T-cell (primary cell): Measurements from ENCODE around the gene TUBE1. TPM values are rescaled to one million over a fixed set of nuclear protein-coding genes. Genes with fewer than 3 reads are reported as not detected.
"Not testable (repeated sequence)": the region's sequence is repeated elsewhere in the genome, so short reads cannot be mapped to it uniquely, and the experiment has no call there.

Experiments
- ATAC-seq, 4 experiments: fragments of 200-7000 bp in 3 of 4; fragments of 150-1000 bp in 1 of 4; cut with Tn5 transposase; replicated peaks in 1 of 4; 1 replicate in 3 of 4; 2 replicates in 1 of 4; pipeline ENCODE4 v1.10.0; 2021; ENCODE audit warnings: moderate library complexity in 3 of 4, mild to moderate bottlenecking in 2 of 4, moderate number of reproducible peaks in 1 of 4
- CTCF ChIA-PET, 2 donors: fragments of 300-600 bp; sonication (Branson Sonifier 250); formaldehyde crosslinking; loops; one replicate each; lab custom pipeline; 2022; ENCODE audit warnings: antibody characterized with exemption in 2 of 2; lab: Charles Lee
- POLR2A ChIA-PET, 2 donors: fragments of 300-600 bp; sonication (Branson Sonifier 250); formaldehyde crosslinking; loops; one replicate each; lab custom pipeline; 2022; ENCODE audit warnings: antibody characterized with exemption in 2 of 2; lab: Charles Lee
- DNase-seq, 35 experiments: peaks; one replicate each; pipeline versions ENCODE4 v3.0.0 to v3.0.0-alpha.2; 2013 to 2023
- H3K27ac ChIP-seq: one replicate; pipeline ENCODE4 v1.5.1; 2013; ENCODE audit warnings: low read length
- H3K27me3 ChIP-seq, 2 experiments: replicated peaks in 1 of 2; 1 replicate in 1 of 2; 2 replicates in 1 of 2; pipeline versions ENCODE4 v1.6.1 to v1.7.0; 2013; ENCODE audit warnings: low read length in 1 of 2, mixed read lengths in 1 of 2; ENCODE audit not compliant: control insufficient read depth in 2 of 2, insufficient read depth in 2 of 2; ENCODE audit errors: extremely low read depth in 1 of 2
- H3K36me3 ChIP-seq, 2 donors: 1 replicate in 1 of 2; 2 replicates in 1 of 2; pipeline versions ENCODE4 v1.6.1 to v1.7.0; 2013; ENCODE audit warnings: low read length in 1 of 2; ENCODE audit not compliant: control insufficient read depth in 2 of 2, insufficient read depth in 1 of 2; ENCODE audit errors: extremely low read depth in 1 of 2
- H3K4me1 ChIP-seq, 2 experiments: 1 replicate in 1 of 2; 2 replicates in 1 of 2; pipeline versions ENCODE4 v1.6.1 to v1.7.0; 2013; ENCODE audit warnings: low read length in 2 of 2, mixed read lengths in 1 of 2; ENCODE audit not compliant: insufficient read depth in 2 of 2, control insufficient read depth in 1 of 2; ENCODE audit errors: extremely low read depth in 1 of 2
- H3K4me3 ChIP-seq, 2 donors: 1 replicate in 1 of 2; 2 replicates in 1 of 2; pipeline versions ENCODE4 v1.5.1 to v1.7.0; 2013; ENCODE audit warnings: mild to moderate bottlenecking in 2 of 2, low read length in 1 of 2, moderate library complexity in 1 of 2; ENCODE audit not compliant: control insufficient read depth in 1 of 2; ENCODE audit errors: extremely low read depth in 1 of 2
- H3K9me3 ChIP-seq: 2 replicates; pipeline ENCODE4 v1.7.0; 2013
- H3K27ac Mint-ChIP-seq, 2 donors: one replicate each; pipeline ENCODE4 v1.8.0; 2020 to 2021; ENCODE audit warnings: mild to moderate bottlenecking in 2 of 2, mixed read lengths in 2 of 2
- H3K27me3 Mint-ChIP-seq, 2 donors: one replicate each; pipeline ENCODE4 v1.8.0; 2021 to 2022; ENCODE audit warnings: mixed read lengths in 2 of 2
- H3K36me3 Mint-ChIP-seq: one replicate; pipeline ENCODE4 v1.8.0; 2021; ENCODE audit warnings: mixed read lengths
- H3K4me1 Mint-ChIP-seq, 3 donors: one replicate each; pipeline ENCODE4 v1.8.0; 2020 to 2022; ENCODE audit warnings: mixed read lengths in 3 of 3, mild to moderate bottlenecking in 1 of 3
- H3K4me3 Mint-ChIP-seq, 3 donors: one replicate each; pipeline ENCODE4 v1.8.0; 2020 to 2022; ENCODE audit warnings: mild to moderate bottlenecking in 3 of 3, mixed read lengths in 3 of 3, moderate library complexity in 3 of 3
- H3K9me3 Mint-ChIP-seq, 3 donors: one replicate each; pipeline ENCODE4 v1.8.0; 2020 to 2022; ENCODE audit warnings: mixed read lengths in 3 of 3
- WGBS: methylation state at CpG from one replicate; pipeline ENCODE4 v1.1.5; 2013; ENCODE audit warnings: missing lambda C conversion rate; ENCODE audit not compliant: insufficient coverage; 5-methylcytosine and 5-hydroxymethylcytosine counted together
- total RNA-seq, 35 experiments: library from RNA in 6 of 35; stranded (reverse) in 6 of 35; fragments of 120-200 nt in 1 of 35; gene quantifications; one replicate each; pipeline versions ENCODE4 v1.2.1 to v1.2.4 and lab custom pipeline; 2013 to 2026

TUBE1 gene
- total RNA-seq, 5 donors from 2014 or later (not counting 1 experiment from before 2014, with no cell fraction given): 26.8 to 40.9 (median 33.6) TPM

GRCh38 chr6:112058243-112059032, 28.8 kb downstream of the TUBE1 start:
- Histone ChIP-seq H3K27ac (no peak overlapping the region), H3K4me1 (no peaks in the 10 kb centered on the region), H3K4me3 (no peak overlapping the region), H3K27me3 (no peaks in the 10 kb centered on the region), H3K36me3 (no peaks in the 10 kb centered on the region), H3K9me3 (no peaks in the 10 kb centered on the region)
- POLR2A ChIA-PET: interaction anchor here in 1 of 2 donors (0.9 kb wide), 1 partner anchor 8 kb away, joined by 4 read pairs; no protein-coding TSS in a partner anchor
- Mint-ChIP-seq H3K36me3 (no peaks in the 10 kb centered on the region), H3K4me3 (no peak overlapping the region), H3K4me1 (no peaks in the 10 kb centered on the region), H3K27me3 (peaks cover 0 to 4% of the 10 kb centered on the region in 2 donors), H3K9me3 (no peaks in the 10 kb centered on the region), H3K27ac (no peak overlapping the region)
- WGBS: 41% methylated on average over 2 of the region's 4 CpGs
- DNase-seq (no peak), ATAC-seq (no peak)
- CTCF ChIA-PET: no interaction called here

- H3K27ac ChIP-seq: no peak overlapping the region
- no peak overlapping the region for H3K4me3 Mint-ChIP-seq
- no peaks in the 10 kb centered on the region for H3K4me1 ChIP-seq
- ChIA-PET POLR2A (no interaction called here), CTCF (interaction anchor here in 1 of 2 donors (0.6 kb wide), 1 partner anchor 1228 kb away, joined by 3 read pairs; no protein-coding TSS in a partner anchor)
- peaks cover 0 to 3% of the 10 kb centered on the region in 2 experiments for H3K27me3 ChIP-seq
- no peak for ATAC-seq
- H3K36me3 Mint-ChIP-seq: no peaks in the 10 kb centered on the region
- no peak overlapping the region for H3K27ac Mint-ChIP-seq
- no peaks in the 10 kb centered on the region for H3K9me3 Mint-ChIP-seq
- no peaks in the 10 kb centered on the region for H3K9me3 ChIP-seq
- H3K4me3 ChIP-seq: no peak overlapping the region
- WGBS: 89% methylated on average over 9 of the region's 10 CpGs
- peaks cover 0 to 4% of the 10 kb centered on the region in 2 donors for H3K27me3 Mint-ChIP-seq
- no peaks in the 10 kb centered on the region for H3K36me3 ChIP-seq
- no peak for DNase-seq
- no peaks in the 10 kb centered on the region for H3K4me1 Mint-ChIP-seq
These were observed 32.6 kb downstream of the TUBE1 start for GRCh38 chr6:112054555-112055190.

- no peak within 1 kb of the TSS for H3K4me3 ChIP-seq
- 89% methylated on average over 9 of the region's 12 CpGs for WGBS
- H3K4me1 ChIP-seq: no peaks in the 10 kb centered on the region
- Mint-ChIP-seq H3K27ac (no peak within 1 kb of the TSS), H3K27me3 (peaks cover 0 to 4% of the 10 kb centered on the region in 2 donors), H3K4me3 (no peak within 1 kb of the TSS), H3K9me3 (no peaks in the 10 kb centered on the region), H3K36me3 (no peaks in the 10 kb centered on the region), H3K4me1 (no peaks in the 10 kb centered on the region)
- peaks cover 0 to 3% of the 10 kb centered on the region in 2 experiments for H3K27me3 ChIP-seq
- no peak within 1 kb of the TSS for H3K27ac ChIP-seq
- ChIA-PET POLR2A (no interaction called here), CTCF (no interaction called here)
- H3K9me3 ChIP-seq: no peaks in the 10 kb centered on the region
- DNase-seq (no peak), ATAC-seq (no peak)
- no peaks in the 10 kb centered on the region for H3K36me3 ChIP-seq
These were observed 33.3 kb downstream of the TUBE1 start, which contains the start of gene CCN6 for GRCh38 chr6:112054001-112054400. Gene CCN6 (plus strand): TSS chr6:112054104. CDS start chr6:112054358, 254 bp downstream.

- not testable (repeated sequence) for H3K4me3 Mint-ChIP-seq, H3K27me3 Mint-ChIP-seq, H3K9me3 Mint-ChIP-seq, H3K9me3 ChIP-seq, H3K27ac ChIP-seq, H3K36me3 Mint-ChIP-seq, H3K27me3 ChIP-seq, H3K4me1 Mint-ChIP-seq, H3K4me3 ChIP-seq, H3K36me3 ChIP-seq, H3K27ac Mint-ChIP-seq, DNase-seq, ATAC-seq, H3K4me1 ChIP-seq
- CTCF ChIA-PET: interaction anchor here in 1 of 2 donors (1.5 kb wide), 1 partner anchor 10 kb away, joined by 9 read pairs; no protein-coding TSS in a partner anchor
- WGBS: 100% methylated on average over 1 of the region's 4 CpGs
- POLR2A ChIA-PET: interaction anchor here (0.5 to 0.7 kb wide), 3 partner anchors 8 to 328 kb away, joined by 3 to 4 read pairs (median 3); no protein-coding TSS in a partner anchor
These were observed 36.0 kb downstream of the TUBE1 start for GRCh38 chr6:112051251-112051740.

GRCh38 chr6:112050429-112050828, 36.9 kb downstream of the TUBE1 start:
- Mint-ChIP-seq H3K27ac (no peak overlapping the region), H3K4me1 (no peaks in the 10 kb centered on the region), H3K9me3 (no peaks in the 10 kb centered on the region), H3K27me3 (peaks cover 0 to 2% of the 10 kb centered on the region in 2 donors), H3K4me3 (no peak overlapping the region), H3K36me3 (no peaks in the 10 kb centered on the region)
- no peaks in the 10 kb centered on the region for H3K9me3 ChIP-seq
- no peaks in the 10 kb centered on the region for H3K4me1 ChIP-seq
- ATAC-seq: no peak
- peaks cover 0 to 3% of the 10 kb centered on the region in 2 experiments for H3K27me3 ChIP-seq
- H3K4me3 ChIP-seq: no peak overlapping the region
- DNase-seq: no peak
- no peak overlapping the region for H3K27ac ChIP-seq
- CTCF ChIA-PET: interaction anchor here (0.7 to 1.5 kb wide), 3 partner anchors 9 to 340 kb away, joined by 3 to 9 read pairs (median 3); no protein-coding TSS in a partner anchor
- no peaks in the 10 kb centered on the region for H3K36me3 ChIP-seq
- 100% methylated on average over 2 of the region's 5 CpGs for WGBS
- POLR2A ChIA-PET: interaction anchor here in 1 of 2 donors (0.7 to 1.2 kb wide), 2 partner anchors 8 to 9 kb away, joined by 4 read pairs; no protein-coding TSS in a partner anchor

GRCh38 chr6:112049996-112050395, 37.3 kb downstream of the TUBE1 start:
- DNase-seq (no peak), ATAC-seq (no peak)
- Histone ChIP-seq H3K36me3 (no peaks in the 10 kb centered on the region), H3K9me3 (no peaks in the 10 kb centered on the region), H3K27me3 (peaks cover 0 to 3% of the 10 kb centered on the region in 2 experiments), H3K4me1 (no peaks in the 10 kb centered on the region), H3K27ac (no peak overlapping the region), H3K4me3 (no peak overlapping the region)
- H3K4me3 Mint-ChIP-seq: no peak overlapping the region
- H3K4me1 Mint-ChIP-seq: no peaks in the 10 kb centered on the region
- H3K9me3 Mint-ChIP-seq: no peaks in the 10 kb centered on the region
- H3K36me3 Mint-ChIP-seq: no peaks in the 10 kb centered on the region
- ChIA-PET CTCF (interaction anchor here (0.6 to 1.5 kb wide), 4 partner anchors 9 to 340 kb away, joined by 3 to 9 read pairs (median 5); no protein-coding TSS in a partner anchor), POLR2A (interaction anchor here in 1 of 2 donors (1.2 kb wide), 1 partner anchor 9 kb away, joined by 4 read pairs; no protein-coding TSS in a partner anchor)
- H3K27me3 Mint-ChIP-seq: peaks cover 0 to 2% of the 10 kb centered on the region in 2 donors
- WGBS: 92% methylated on average over 6 of the region's 7 CpGs
- H3K27ac Mint-ChIP-seq: no peak overlapping the region
